ENCODE measurements around the gene WDR20. TPM values are rescaled to one million over a fixed set of nuclear protein-coding genes. Genes with fewer than 3 reads are reported as not detected.
"Not testable (repeated sequence)": the region's sequence is repeated elsewhere in the genome, so short reads cannot be mapped to it uniquely, and the experiment has no call there.

Gene WDR20
- total RNA-seq, 2 experiments from 2014 or later: 30.3 to 30.6 TPM

GRCh38 chr14:102109332-102109731 is 30.4 kb upstream of the WDR20 start:
- ATAC-seq; POLR2A ChIA-PET; H3K9me3 Mint-ChIP-seq (ENCODE audit: insufficient read depth); H3K27me3 Mint-ChIP-seq (ENCODE audit: low read depth); H3K36me3 Mint-ChIP-seq (ENCODE audit: low read depth); H3K4me3 Mint-ChIP-seq; H3K27ac Mint-ChIP-seq; DNase-seq; H3K4me1 Mint-ChIP-seq (ENCODE audit: low read depth): not testable (repeated sequence)
- CTCF ChIA-PET: interaction anchor here (1.7 kb wide), 1 partner anchor 13 kb away, joined by 5 read pairs; no protein-coding TSS in a partner anchor

- CTCF ChIA-PET: interaction anchor here (1.5 to 1.6 kb wide), 2 partner anchors 15 to 23 kb away, joined by 5 read pairs; no protein-coding TSS in a partner anchor
- Mint-ChIP-seq H3K27me3 (ENCODE audit: low read depth) (peaks cover 2% of the 10 kb centered on the region), H3K9me3 (ENCODE audit: insufficient read depth) (no peaks in the 10 kb centered on the region), H3K4me1 (ENCODE audit: low read depth) (no peaks in the 10 kb centered on the region), H3K4me3 (no peak overlapping the region), H3K27ac (no peak overlapping the region), H3K36me3 (ENCODE audit: low read depth) (no peaks in the 10 kb centered on the region)
- ATAC-seq (no peak), DNase-seq (no peak)
- POLR2A ChIA-PET: interaction anchor here (0.7 kb wide), 1 partner anchor 281 kb away, joined by 3 read pairs; no protein-coding TSS in a partner anchor
These were observed 28.6 kb upstream of the WDR20 start for GRCh38 chr14:102111101-102111500.

- Mint-ChIP-seq H3K27ac (no peak overlapping the region), H3K4me3 (no peak overlapping the region), H3K9me3 (ENCODE audit: insufficient read depth) (no peaks in the 10 kb centered on the region), H3K27me3 (ENCODE audit: low read depth) (peaks cover 2% of the 10 kb centered on the region), H3K4me1 (ENCODE audit: low read depth) (no peaks in the 10 kb centered on the region), H3K36me3 (ENCODE audit: low read depth) (no peaks in the 10 kb centered on the region)
- ChIA-PET CTCF (no interaction called here), POLR2A (no interaction called here)
- ATAC-seq: no peak
- no peak for DNase-seq
These were observed 23.1 kb upstream of the WDR20 start for GRCh38 chr14:102116361-102117180.

GRCh38 chr14:102117852-102118251 is 21.8 kb upstream of the WDR20 start:
- Mint-ChIP-seq H3K27ac (no peak overlapping the region), H3K4me3 (no peak overlapping the region), H3K4me1 (ENCODE audit: low read depth) (no peaks in the 10 kb centered on the region), H3K36me3 (ENCODE audit: low read depth) (no peaks in the 10 kb centered on the region), H3K27me3 (ENCODE audit: low read depth) (no peaks in the 10 kb centered on the region), H3K9me3 (ENCODE audit: insufficient read depth) (no peaks in the 10 kb centered on the region)
- ATAC-seq (no peak), DNase-seq (no peak)
- CTCF ChIA-PET: no interaction called here
- POLR2A ChIA-PET: no interaction called here

GRCh38 chr14:102120888-102121287 is 18.8 kb upstream of the WDR20 start:
- DNase-seq (no peak), ATAC-seq (no peak)
- Mint-ChIP-seq H3K27me3 (ENCODE audit: low read depth) (no peaks in the 10 kb centered on the region), H3K4me3 (no peak overlapping the region), H3K9me3 (ENCODE audit: insufficient read depth) (no peaks in the 10 kb centered on the region), H3K4me1 (ENCODE audit: low read depth) (no peaks in the 10 kb centered on the region), H3K36me3 (ENCODE audit: low read depth) (no peaks in the 10 kb centered on the region), H3K27ac (no peak overlapping the region)
- ChIA-PET CTCF (no interaction called here), POLR2A (no interaction called here)

- POLR2A ChIA-PET: no interaction called here
- H3K27ac Mint-ChIP-seq: no peak overlapping the region
These were observed 18.1 kb upstream of the WDR20 start for GRCh38 chr14:102121567-102121966.

GRCh38 chr14:102124419-102124818 is 15.3 kb upstream of the WDR20 start:
- POLR2A ChIA-PET: no interaction called here
- H3K27me3 Mint-ChIP-seq (ENCODE audit: low read depth): no peaks in the 10 kb centered on the region
- ATAC-seq (no peak), DNase-seq (no peak)
- no peaks in the 10 kb centered on the region for H3K36me3 Mint-ChIP-seq (ENCODE audit: low read depth)
- CTCF ChIA-PET: no interaction called here
- no peak overlapping the region for H3K4me3 Mint-ChIP-seq
- no peak overlapping the region for H3K27ac Mint-ChIP-seq
- H3K9me3 Mint-ChIP-seq (ENCODE audit: insufficient read depth): no peaks in the 10 kb centered on the region
- no peaks in the 10 kb centered on the region for H3K4me1 Mint-ChIP-seq (ENCODE audit: low read depth)

More at GRCh38 chr14:102121567-102121966, 18.1 kb upstream of the WDR20 start:
- no peaks in the 10 kb centered on the region for H3K9me3 Mint-ChIP-seq (ENCODE audit: insufficient read depth)
- CTCF ChIA-PET: no interaction called here
- no peak overlapping the region for H3K4me3 Mint-ChIP-seq
- no peaks in the 10 kb centered on the region for H3K36me3 Mint-ChIP-seq (ENCODE audit: low read depth)
- H3K4me1 Mint-ChIP-seq (ENCODE audit: low read depth): no peaks in the 10 kb centered on the region
- DNase-seq (no peak), ATAC-seq (no peak)
- no peaks in the 10 kb centered on the region for H3K27me3 Mint-ChIP-seq (ENCODE audit: low read depth)

- CTCF ChIA-PET: no interaction called here
- POLR2A ChIA-PET: no interaction called here
- ATAC-seq (no peak), DNase-seq (no peak)
- no peaks in the 10 kb centered on the region for H3K4me1 Mint-ChIP-seq (ENCODE audit: low read depth)
- no peaks in the 10 kb centered on the region for H3K27me3 Mint-ChIP-seq (ENCODE audit: low read depth)
- H3K9me3 Mint-ChIP-seq (ENCODE audit: insufficient read depth): no peaks in the 10 kb centered on the region
- H3K4me3 Mint-ChIP-seq: no peak overlapping the region
- no peak overlapping the region for H3K27ac Mint-ChIP-seq
- H3K36me3 Mint-ChIP-seq (ENCODE audit: low read depth): no peaks in the 10 kb centered on the region
These were observed 14.2 kb upstream of the WDR20 start for GRCh38 chr14:102125546-102125945.

GRCh38 chr14:102126807-102127455 is 12.8 kb upstream of the WDR20 start:
- ChIA-PET CTCF (interaction anchor here (0.6 kb wide), 1 partner anchor 35 kb away, joined by 3 read pairs; no protein-coding TSS in a partner anchor), POLR2A (no interaction called here)
- Mint-ChIP-seq H3K4me1 (ENCODE audit: low read depth) (no peaks in the 10 kb centered on the region), H3K27me3 (ENCODE audit: low read depth) (no peaks in the 10 kb centered on the region), H3K36me3 (ENCODE audit: low read depth) (no peaks in the 10 kb centered on the region), H3K27ac (no peak overlapping the region), H3K9me3 (ENCODE audit: insufficient read depth) (no peaks in the 10 kb centered on the region), H3K4me3 (no peak overlapping the region)
- DNase-seq (no peak), ATAC-seq (no peak)

GRCh38 chr14:102131741-102132140 is 8.0 kb upstream of the WDR20 start:
- Mint-ChIP-seq H3K4me3 (no peak overlapping the region), H3K9me3 (ENCODE audit: insufficient read depth) (no peaks in the 10 kb centered on the region), H3K4me1 (ENCODE audit: low read depth) (no peaks in the 10 kb centered on the region), H3K36me3 (ENCODE audit: low read depth) (peaks cover 10% of the 10 kb centered on the region), H3K27me3 (ENCODE audit: low read depth) (no peaks in the 10 kb centered on the region), H3K27ac (no peak overlapping the region)
- POLR2A ChIA-PET: no interaction called here
- DNase-seq: no peak
- no peak for ATAC-seq
- CTCF ChIA-PET: no interaction called here

GRCh38 chr14:102134021-102134420 is 5.7 kb upstream of the WDR20 start:
- H3K27me3 Mint-ChIP-seq (ENCODE audit: low read depth); CTCF ChIA-PET; H3K36me3 Mint-ChIP-seq (ENCODE audit: low read depth): not testable (repeated sequence)

GRCh38 chr14:102134719-102135118 is 5.0 kb upstream of the WDR20 start:
- POLR2A ChIA-PET: not testable (repeated sequence)

More at GRCh38 chr14:102134021-102134420, 5.7 kb upstream of the WDR20 start:
- ATAC-seq; H3K4me1 Mint-ChIP-seq (ENCODE audit: low read depth); H3K4me3 Mint-ChIP-seq; POLR2A ChIA-PET; H3K27ac Mint-ChIP-seq; DNase-seq; H3K9me3 Mint-ChIP-seq (ENCODE audit: insufficient read depth): not testable (repeated sequence)

More at GRCh38 chr14:102134719-102135118, 5.0 kb upstream of the WDR20 start:
- H3K27me3 Mint-ChIP-seq (ENCODE audit: low read depth); H3K4me1 Mint-ChIP-seq (ENCODE audit: low read depth); DNase-seq; H3K4me3 Mint-ChIP-seq; ATAC-seq; H3K9me3 Mint-ChIP-seq (ENCODE audit: insufficient read depth); H3K27ac Mint-ChIP-seq; CTCF ChIA-PET: not testable (repeated sequence)
- H3K36me3 Mint-ChIP-seq (ENCODE audit: low read depth): peaks cover 10% of the 10 kb centered on the region
